Measurements from ENCODE around the gene SMARCE1. TPM values are rescaled to one million over a fixed set of nuclear protein-coding genes. Genes with fewer than 3 reads are reported as not detected.

Gene SMARCE1
- total RNA-seq, 1 donor from 2014 or later: 66.3 TPM

DNA sequence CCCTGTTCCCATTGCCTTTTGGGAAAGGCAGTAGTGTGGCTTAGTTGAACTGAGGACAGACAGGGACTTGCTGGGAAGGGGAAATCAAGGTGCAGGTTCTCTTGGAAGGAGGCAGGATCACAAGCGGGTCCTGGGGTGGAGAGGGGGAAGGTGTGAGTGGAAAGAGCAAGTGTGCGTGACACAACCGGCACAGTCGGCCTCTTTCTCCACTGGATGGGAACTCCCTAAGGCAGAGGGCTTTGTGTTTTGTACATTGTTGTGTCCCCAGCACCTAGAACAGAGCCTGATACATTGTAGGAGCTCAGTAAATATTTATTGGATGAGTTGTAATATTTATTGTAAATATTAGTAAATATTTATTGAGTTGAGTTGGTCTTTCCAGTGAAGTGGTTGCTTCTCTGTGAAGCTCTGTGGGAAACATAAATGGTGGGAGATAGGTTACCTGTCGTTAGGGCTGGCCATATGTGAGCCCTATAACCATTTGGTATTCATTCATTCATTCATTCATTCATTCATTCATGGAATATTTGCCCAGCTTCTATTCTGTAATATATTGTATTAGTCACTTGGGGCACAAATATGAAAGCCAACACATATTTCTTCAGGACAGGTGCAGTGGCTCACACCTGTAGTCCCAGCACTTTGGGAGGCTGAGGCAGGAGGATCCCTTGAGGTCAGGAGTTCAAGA, 34.0 kb downstream of the SMARCE1 start:
- Histone ChIP-seq H3K9me3 (ENCODE audit: control insufficient read depth in 3 of 3, low read length in 3 of 3) (no peaks in the 10 kb centered on the region), H3K4me1 (ENCODE audit: control insufficient read depth in 3 of 3, insufficient read depth in 3 of 3, low read length in 3 of 3) (peaks cover 0 to 6% (median 3%) of the 10 kb centered on the region in 3 donors), H3K27ac (ENCODE audit: low read depth, low read length) (no peak overlapping the region), H3K36me3 (ENCODE audit: control insufficient read depth in 3 of 3, insufficient read depth in 3 of 3, low read length in 3 of 3) (no peaks in the 10 kb centered on the region), H3K9ac (ENCODE audit: low read depth in 1 of 3, low read length in 3 of 3) (no peak overlapping the region), H3K4me3 (ENCODE audit: low read length in 3 of 3) (no peak overlapping the region), H3K27me3 (ENCODE audit: control insufficient read depth in 3 of 3, insufficient read depth in 3 of 3, low read length in 3 of 3) (peaks cover 28 to 43% (median 32%) of the 10 kb centered on the region in 3 donors)

- H3K9me3 ChIP-seq (ENCODE audit: control insufficient read depth in 3 of 3, low read length in 3 of 3): no peaks in the 10 kb centered on the region
- no peak overlapping the region for H3K4me3 ChIP-seq (ENCODE audit: low read length in 3 of 3)
- H3K27ac ChIP-seq (ENCODE audit: low read depth, low read length): no peak overlapping the region
- H3K9ac ChIP-seq (ENCODE audit: low read depth in 1 of 3, low read length in 3 of 3): no peak overlapping the region
- H3K27me3 ChIP-seq (ENCODE audit: control insufficient read depth in 3 of 3, insufficient read depth in 3 of 3, low read length in 3 of 3): peaks cover 24 to 40% (median 29%) of the 10 kb centered on the region in 3 donors
- peaks cover 0 to 4% (median 3%) of the 10 kb centered on the region in 3 donors for H3K4me1 ChIP-seq (ENCODE audit: control insufficient read depth in 3 of 3, insufficient read depth in 3 of 3, low read length in 3 of 3)
- no peaks in the 10 kb centered on the region for H3K36me3 ChIP-seq (ENCODE audit: control insufficient read depth in 3 of 3, insufficient read depth in 3 of 3, low read length in 3 of 3)
Observed at GRCh38 chr17:40612599-40613244, 34.9 kb downstream of the SMARCE1 start.

DNA sequence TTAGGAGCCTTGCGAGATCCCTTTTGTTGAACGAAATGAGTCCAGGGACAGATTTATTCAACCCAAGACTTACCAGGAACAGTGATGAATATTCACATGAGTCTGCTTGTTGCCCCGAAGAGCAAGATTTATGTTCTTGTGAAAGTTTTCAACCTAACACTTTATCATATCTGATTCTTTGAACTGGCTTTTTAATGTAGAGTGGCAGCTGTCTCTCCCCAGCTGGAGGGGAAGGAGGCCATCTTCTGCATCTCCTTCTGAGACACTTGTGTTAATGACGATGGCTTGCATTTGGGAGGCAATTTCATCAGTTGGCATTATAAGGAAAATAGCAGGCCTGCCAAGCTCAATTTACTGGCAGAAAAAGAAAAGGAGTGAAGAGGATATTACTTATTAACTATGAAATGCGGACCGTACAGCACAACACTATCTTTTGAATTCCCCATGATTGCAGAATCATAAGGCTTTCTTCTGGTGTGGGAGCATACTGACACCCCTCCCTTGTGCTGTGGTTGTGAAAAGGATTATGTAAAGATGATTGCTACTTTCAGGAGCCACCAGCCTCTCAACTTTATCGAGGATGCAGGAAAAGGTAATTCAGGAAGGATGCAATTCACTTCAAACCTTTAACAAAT, 35.7 kb downstream of the SMARCE1 start:
- Histone ChIP-seq H3K27ac (ENCODE audit: low read depth, low read length) (no peak overlapping the region), H3K4me1 (ENCODE audit: control insufficient read depth in 3 of 3, insufficient read depth in 3 of 3, low read length in 3 of 3) (peaks cover 0 to 3% (median 3%) of the 10 kb centered on the region in 3 donors), H3K9me3 (ENCODE audit: control insufficient read depth in 3 of 3, low read length in 3 of 3) (no peaks in the 10 kb centered on the region), H3K36me3 (ENCODE audit: control insufficient read depth in 3 of 3, insufficient read depth in 3 of 3, low read length in 3 of 3) (no peaks in the 10 kb centered on the region), H3K27me3 (ENCODE audit: control insufficient read depth in 3 of 3, insufficient read depth in 3 of 3, low read length in 3 of 3) (peaks cover 20 to 34% (median 26%) of the 10 kb centered on the region in 3 donors), H3K9ac (ENCODE audit: low read depth in 1 of 3, low read length in 3 of 3) (no peak overlapping the region), H3K4me3 (ENCODE audit: low read length in 3 of 3) (no peak overlapping the region)

DNA sequence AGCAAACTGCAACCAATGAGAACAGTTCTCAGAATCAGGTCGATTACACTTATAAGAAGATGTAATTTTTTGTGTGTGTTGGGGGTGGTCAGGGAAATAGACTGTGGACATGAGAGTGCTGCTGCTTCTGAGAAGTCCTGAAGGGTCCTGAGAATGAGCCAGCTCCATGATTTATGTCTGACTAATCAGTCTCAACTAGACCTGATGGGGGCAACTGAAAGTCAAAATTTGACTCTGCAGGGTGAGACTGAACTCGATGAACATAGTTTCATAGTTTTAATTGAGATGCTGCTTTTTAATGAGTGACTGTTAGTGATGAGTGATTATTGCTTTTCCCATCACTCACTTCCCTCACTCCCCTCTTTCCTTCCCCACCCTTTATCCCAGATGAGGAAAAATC, 37.3 kb downstream of the SMARCE1 start:
- peaks cover 14 to 21% (median 18%) of the 10 kb centered on the region in 3 donors for H3K27me3 ChIP-seq (ENCODE audit: control insufficient read depth in 3 of 3, insufficient read depth in 3 of 3, low read length in 3 of 3)
- H3K27ac ChIP-seq (ENCODE audit: low read depth, low read length): no peak overlapping the region
- H3K4me3 ChIP-seq (ENCODE audit: low read length in 3 of 3): no peak overlapping the region
- H3K9ac ChIP-seq (ENCODE audit: low read depth in 1 of 3, low read length in 3 of 3): no peak overlapping the region
- H3K4me1 ChIP-seq (ENCODE audit: control insufficient read depth in 3 of 3, insufficient read depth in 3 of 3, low read length in 3 of 3): peaks cover 0 to 3% (median under 1%) of the 10 kb centered on the region in 3 donors
- no peaks in the 10 kb centered on the region for H3K9me3 ChIP-seq (ENCODE audit: control insufficient read depth in 3 of 3, low read length in 3 of 3)
- H3K36me3 ChIP-seq (ENCODE audit: control insufficient read depth in 3 of 3, insufficient read depth in 3 of 3, low read length in 3 of 3): no peaks in the 10 kb centered on the region

- Histone ChIP-seq H3K4me1 (ENCODE audit: control insufficient read depth in 3 of 3, insufficient read depth in 3 of 3, low read length in 3 of 3) (no peaks in the 10 kb centered on the region), H3K36me3 (ENCODE audit: control insufficient read depth in 3 of 3, insufficient read depth in 3 of 3, low read length in 3 of 3) (no peaks in the 10 kb centered on the region), H3K27me3 (ENCODE audit: control insufficient read depth in 3 of 3, insufficient read depth in 3 of 3, low read length in 3 of 3) (peaks cover 3 to 4% (median 4%) of the 10 kb centered on the region in 3 donors), H3K9me3 (ENCODE audit: control insufficient read depth in 3 of 3, low read length in 3 of 3) (no peaks in the 10 kb centered on the region), H3K27ac (ENCODE audit: low read depth, low read length) (no peak overlapping the region), H3K4me3 (ENCODE audit: low read length in 3 of 3) (no peak overlapping the region), H3K9ac (ENCODE audit: low read depth in 1 of 3, low read length in 3 of 3) (no peak overlapping the region)
Observed at GRCh38 chr17:40608061-40608581, 39.5 kb downstream of the SMARCE1 start.

DNA sequence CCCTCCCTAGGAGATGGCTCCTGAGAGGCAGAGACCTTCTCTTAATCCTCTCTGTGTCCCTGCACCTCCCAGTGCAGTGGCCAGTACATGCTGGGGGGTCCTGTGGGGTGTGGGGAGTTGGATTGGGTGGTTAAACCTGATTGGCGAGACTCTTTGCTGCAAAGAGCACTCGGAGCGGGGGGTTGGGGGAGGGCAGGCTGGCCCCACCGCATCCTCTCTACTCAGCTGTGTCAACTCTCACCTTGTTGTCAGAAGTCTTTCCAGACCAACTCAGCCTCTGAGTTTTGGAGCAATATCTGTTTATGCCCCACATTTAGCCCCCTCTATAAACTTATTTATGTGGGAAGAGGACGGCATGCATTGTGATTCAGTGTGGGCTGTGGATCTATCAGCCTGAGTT, 40.0 kb downstream of the SMARCE1 start:
- Histone ChIP-seq H3K36me3 (ENCODE audit: control insufficient read depth in 3 of 3, insufficient read depth in 3 of 3, low read length in 3 of 3) (no peaks in the 10 kb centered on the region), H3K9me3 (ENCODE audit: control insufficient read depth in 3 of 3, low read length in 3 of 3) (no peaks in the 10 kb centered on the region), H3K27ac (ENCODE audit: low read depth, low read length) (no peak overlapping the region), H3K9ac (ENCODE audit: low read depth in 1 of 3, low read length in 3 of 3) (no peak overlapping the region), H3K27me3 (ENCODE audit: control insufficient read depth in 3 of 3, insufficient read depth in 3 of 3, low read length in 3 of 3) (peaks cover 0 to 3% (median 0%) of the 10 kb centered on the region in 3 donors), H3K4me3 (ENCODE audit: low read length in 3 of 3) (no peak overlapping the region), H3K4me1 (ENCODE audit: control insufficient read depth in 3 of 3, insufficient read depth in 3 of 3, low read length in 3 of 3) (no peaks in the 10 kb centered on the region)

DNA sequence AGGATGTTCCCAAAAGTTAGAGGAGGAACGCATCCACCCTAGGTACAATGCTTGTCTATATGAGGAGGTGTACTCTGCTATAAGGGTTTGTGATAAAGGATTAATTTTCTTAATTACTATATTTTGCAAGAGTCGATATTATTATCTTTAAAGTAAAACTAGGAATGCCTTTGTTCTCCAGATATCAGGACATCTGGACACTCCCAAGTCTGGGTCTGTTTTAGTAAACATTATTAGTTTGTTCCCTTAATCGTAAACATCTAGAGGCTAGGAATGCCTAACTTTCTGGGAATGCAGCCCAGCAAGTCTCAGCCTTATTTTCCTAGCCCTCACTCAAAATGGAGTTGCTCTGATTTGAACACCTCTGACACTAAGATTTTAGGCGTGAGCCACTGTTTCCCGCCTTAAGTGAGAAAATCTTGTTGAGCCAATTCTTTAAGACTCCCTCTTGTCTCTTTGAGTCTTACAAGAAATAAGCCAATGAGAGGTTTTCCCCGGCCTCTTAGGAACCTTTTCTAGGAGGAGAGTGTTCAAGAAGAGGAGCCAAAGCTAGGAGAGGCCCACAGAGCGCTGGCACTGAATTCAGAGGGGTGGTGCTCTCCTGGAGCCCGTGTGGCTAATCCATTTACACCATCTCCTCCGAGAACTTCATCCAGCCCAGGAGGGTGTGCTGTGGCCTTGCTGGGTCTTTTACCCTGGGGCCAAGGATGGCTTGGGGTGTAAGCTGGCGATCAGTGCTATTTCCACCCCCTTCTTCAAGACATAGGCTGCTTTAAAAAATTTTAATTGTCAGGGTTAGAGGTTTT, 40.9 kb downstream of the SMARCE1 start:
- H3K9ac ChIP-seq (ENCODE audit: low read depth in 1 of 3, low read length in 3 of 3): no peak overlapping the region

DNA sequence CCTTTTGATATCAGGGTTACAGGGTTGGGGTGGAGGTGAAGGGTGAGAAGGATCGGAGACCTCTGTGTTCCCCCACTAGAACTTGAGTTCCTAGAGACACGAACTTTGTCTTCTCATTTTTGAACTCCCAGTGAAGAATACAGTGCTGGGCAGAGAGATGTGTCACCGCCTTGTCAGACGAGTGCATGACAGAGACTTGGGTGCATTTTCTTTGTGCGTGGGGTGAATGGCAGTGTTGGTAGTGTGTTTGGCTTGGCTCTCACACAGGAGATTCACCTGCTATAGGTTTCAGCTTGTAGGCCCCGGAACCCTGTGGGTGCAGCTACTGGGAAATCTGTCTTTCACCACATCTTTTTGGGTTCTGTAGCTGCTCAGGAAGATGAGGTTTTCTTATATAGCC, 42.3 kb downstream of the SMARCE1 start:
- Histone ChIP-seq H3K9ac (ENCODE audit: low read depth in 1 of 3, low read length in 3 of 3) (no peak overlapping the region), H3K27ac (ENCODE audit: low read depth, low read length) (no peak overlapping the region), H3K4me1 (ENCODE audit: control insufficient read depth in 3 of 3, insufficient read depth in 3 of 3, low read length in 3 of 3) (no peaks in the 10 kb centered on the region), H3K4me3 (ENCODE audit: low read length in 3 of 3) (no peak overlapping the region), H3K9me3 (ENCODE audit: control insufficient read depth in 3 of 3, low read length in 3 of 3) (no peaks in the 10 kb centered on the region), H3K36me3 (ENCODE audit: control insufficient read depth in 3 of 3, insufficient read depth in 3 of 3, low read length in 3 of 3) (no peaks in the 10 kb centered on the region), H3K27me3 (ENCODE audit: control insufficient read depth in 3 of 3, insufficient read depth in 3 of 3, low read length in 3 of 3) (peaks cover 0 to 3% (median 0%) of the 10 kb centered on the region in 3 donors)

More for the DNA sequence above, 40.9 kb downstream of the SMARCE1 start:
- H3K4me3 ChIP-seq (ENCODE audit: low read length in 3 of 3): no peak overlapping the region
- no peak overlapping the region for H3K27ac ChIP-seq (ENCODE audit: low read depth, low read length)
- no peaks in the 10 kb centered on the region for H3K4me1 ChIP-seq (ENCODE audit: control insufficient read depth in 3 of 3, insufficient read depth in 3 of 3, low read length in 3 of 3)
- H3K36me3 ChIP-seq (ENCODE audit: control insufficient read depth in 3 of 3, insufficient read depth in 3 of 3, low read length in 3 of 3): no peaks in the 10 kb centered on the region
- peaks cover 0 to 3% (median 0%) of the 10 kb centered on the region in 3 donors for H3K27me3 ChIP-seq (ENCODE audit: control insufficient read depth in 3 of 3, insufficient read depth in 3 of 3, low read length in 3 of 3)
- no peaks in the 10 kb centered on the region for H3K9me3 ChIP-seq (ENCODE audit: control insufficient read depth in 3 of 3, low read length in 3 of 3)

GRCh38 chr17:40604327-40605080, 43.1 kb downstream of the SMARCE1 start:
- no peaks in the 10 kb centered on the region for H3K9me3 ChIP-seq (ENCODE audit: control insufficient read depth in 3 of 3, low read length in 3 of 3)
- no peak overlapping the region for H3K4me3 ChIP-seq (ENCODE audit: low read length in 3 of 3)
- no peak overlapping the region for H3K27ac ChIP-seq (ENCODE audit: low read depth, low read length)
- H3K4me1 ChIP-seq (ENCODE audit: control insufficient read depth in 3 of 3, insufficient read depth in 3 of 3, low read length in 3 of 3): no peaks in the 10 kb centered on the region
- no peaks in the 10 kb centered on the region for H3K36me3 ChIP-seq (ENCODE audit: control insufficient read depth in 3 of 3, insufficient read depth in 3 of 3, low read length in 3 of 3)
- H3K27me3 ChIP-seq (ENCODE audit: control insufficient read depth in 3 of 3, insufficient read depth in 3 of 3, low read length in 3 of 3): peaks cover 0 to 3% (median 0%) of the 10 kb centered on the region in 3 donors
- H3K9ac ChIP-seq (ENCODE audit: low read depth in 1 of 3, low read length in 3 of 3): no peak overlapping the region
